Fibroblast of lung (primary cell): ENCODE measurements around the gene KCNMA1.

Experiments used
- CTCF ChIP-seq, 2 donors: IDR thresholded peaks in 1 of 2; conservative IDR thresholded peaks in 1 of 2; 1 replicate in 1 of 2; 2 replicates in 1 of 2; pipeline ENCODE4 v1.5.1; 2011 to 2012; ENCODE audit warnings: low read length in 2 of 2, control low read depth in 1 of 2, inconsistent platforms in 1 of 2, low read depth in 1 of 2, mild to moderate bottlenecking in 1 of 2
- EZH2 ChIP-seq: IDR thresholded peaks from 2 replicates; pipeline ENCODE4 v1.5.1; 2012; ENCODE audit warnings: low read length, control low read depth, mild to moderate bottlenecking; ENCODE audit errors: missing control alignments

DNA sequence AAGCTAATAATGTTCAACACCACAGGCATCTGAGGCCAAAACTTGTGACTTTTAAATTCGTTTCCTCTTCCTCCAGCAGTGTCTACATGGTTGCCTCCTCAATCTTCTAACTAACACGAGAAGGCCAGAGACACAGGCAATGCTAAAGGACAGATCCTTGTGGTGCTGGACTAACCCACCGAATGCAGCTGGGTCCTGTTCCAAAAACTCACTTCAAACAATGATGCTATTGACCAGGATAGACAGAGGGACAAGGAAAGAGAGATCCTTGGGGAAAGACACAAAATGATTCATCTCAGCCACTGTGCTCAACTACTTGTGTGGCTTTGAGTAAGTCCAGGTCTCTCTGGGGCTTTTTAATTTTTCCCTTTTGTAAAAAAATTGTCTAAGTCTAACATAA is 107.6 kb downstream of the KCNMA1 start:
- TF ChIP-seq CTCF (conservative IDR thresholded peaks at IDR 0.05 in 1 of 2, IDR thresholded peaks at IDR 0.05 in 1 of 2; ENCODE audit: low read depth in 1 of 2, low read length in 2 of 2) (no peak), EZH2 (no peak)
